Measurements from ENCODE around the gene COL18A1.

GRCh38 chr21:45544449-45545235, 139.7 kb downstream of the COL18A1 start:
- no peak for TF ChIP-seq CTCF (IDR thresholded peaks at IDR 0.05)
- no peak for TF ChIP-seq POLR2A (IDR thresholded peaks at IDR 0.05)
